Uterus (tissue), 2 donors: ENCODE measurements around the gene CHRM4.

Experiments
- POLR2A ChIP-seq, 2 donors: fragments of 450-650 bp; IDR thresholded peaks; one replicate each; pipeline ENCODE4 v1.6.1; 2016; ENCODE audit warnings: antibody characterized with exemption in 2 of 2, mild to moderate bottlenecking in 1 of 2, moderate library complexity in 1 of 2
- TF ChIP-seq, protein P1 (sequence below), 4 experiments: fragments of 200-600 bp in 2 of 4; fragments of 450-650 bp in 2 of 4; sonication (generic) in 2 of 4; IDR thresholded peaks; one replicate each; pipeline ENCODE4 v1.5.1; 2016 to 2019; ENCODE audit warnings: antibody characterized with exemption in 4 of 4, mild to moderate bottlenecking in 2 of 4, moderate library complexity in 1 of 4

DNA sequence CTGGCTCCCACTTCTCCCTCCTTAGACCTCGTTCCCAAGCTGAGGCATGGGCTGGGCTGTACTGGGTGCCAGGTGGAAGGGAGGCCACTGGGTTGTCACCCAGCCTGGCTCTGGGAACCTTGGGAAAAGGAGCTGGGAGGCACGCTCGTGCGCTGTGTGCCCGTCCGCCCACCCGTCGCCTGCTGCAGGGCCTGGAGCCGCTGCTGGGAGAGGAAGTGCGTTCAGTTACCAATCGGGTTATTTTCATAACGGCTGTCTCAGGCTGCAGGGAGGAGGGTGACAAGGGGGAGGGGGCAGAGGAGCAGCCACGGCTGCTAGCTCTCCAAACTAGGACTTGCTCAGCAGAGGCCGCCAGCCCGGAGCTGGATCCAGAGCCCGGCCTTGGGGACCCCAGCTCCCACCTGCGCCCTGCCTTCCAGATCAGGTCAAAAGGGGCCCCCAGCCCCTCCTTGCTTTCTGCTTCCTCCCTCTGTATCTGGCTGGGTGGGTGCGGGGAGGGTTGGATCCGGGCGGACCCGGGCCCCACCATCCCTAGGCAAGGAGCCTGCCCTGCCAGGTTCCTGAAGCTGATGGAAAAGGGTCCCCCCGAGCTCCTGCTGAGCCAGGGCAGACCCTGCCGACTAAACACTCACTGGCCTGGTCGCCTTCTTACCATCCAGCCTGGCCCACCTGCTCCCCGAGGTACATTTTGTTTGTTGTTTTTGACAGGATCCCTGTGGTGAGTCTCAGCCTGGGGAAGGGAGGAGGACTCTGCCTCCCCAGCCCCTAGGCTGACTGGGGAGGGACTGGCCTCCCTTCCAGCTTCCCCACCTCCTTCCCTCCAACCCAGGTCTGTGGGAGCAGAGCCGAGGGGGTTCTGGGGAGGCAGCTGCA, 30.1 kb downstream of the CHRM4 start:
- TF ChIP-seq POLR2A (IDR thresholded peaks at IDR 0.05) = no peak
- TF ChIP-seq, protein P1, sequence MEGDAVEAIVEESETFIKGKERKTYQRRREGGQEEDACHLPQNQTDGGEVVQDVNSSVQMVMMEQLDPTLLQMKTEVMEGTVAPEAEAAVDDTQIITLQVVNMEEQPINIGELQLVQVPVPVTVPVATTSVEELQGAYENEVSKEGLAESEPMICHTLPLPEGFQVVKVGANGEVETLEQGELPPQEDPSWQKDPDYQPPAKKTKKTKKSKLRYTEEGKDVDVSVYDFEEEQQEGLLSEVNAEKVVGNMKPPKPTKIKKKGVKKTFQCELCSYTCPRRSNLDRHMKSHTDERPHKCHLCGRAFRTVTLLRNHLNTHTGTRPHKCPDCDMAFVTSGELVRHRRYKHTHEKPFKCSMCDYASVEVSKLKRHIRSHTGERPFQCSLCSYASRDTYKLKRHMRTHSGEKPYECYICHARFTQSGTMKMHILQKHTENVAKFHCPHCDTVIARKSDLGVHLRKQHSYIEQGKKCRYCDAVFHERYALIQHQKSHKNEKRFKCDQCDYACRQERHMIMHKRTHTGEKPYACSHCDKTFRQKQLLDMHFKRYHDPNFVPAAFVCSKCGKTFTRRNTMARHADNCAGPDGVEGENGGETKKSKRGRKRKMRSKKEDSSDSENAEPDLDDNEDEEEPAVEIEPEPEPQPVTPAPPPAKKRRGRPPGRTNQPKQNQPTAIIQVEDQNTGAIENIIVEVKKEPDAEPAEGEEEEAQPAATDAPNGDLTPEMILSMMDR (IDR thresholded peaks at IDR 0.05) = no peak
